NCI-H2107 treated with DMSO at 0.1 percent for 48 hours (cell line): ENCODE measurements around the gene CTCFL.

Experiments
- DNase-seq: peaks from one replicate; lab custom pipeline; 2025; ENCODE audit not compliant: unreplicated experiment; lab: John Stamatoyannopoulos, UW

The CTCFL gene

GRCh38 chr20:57448764-57449354 is 76.1 kb downstream of the CTCFL start:
- no peak for DNase-seq
